CD4-positive, alpha-beta memory T cell (primary cell): ENCODE data around the gene MANF. TPM values are rescaled to one million over a fixed set of nuclear protein-coding genes. Genes with fewer than 3 reads are reported as not detected.

ENCODE experiments used
- CTCF ChIA-PET: fragments of 350-600 bp; sonication (Branson Sonifier 250); formaldehyde crosslinking; loops from one replicate; lab custom pipeline; 2021; ENCODE audit warnings: inconsistent platforms; ENCODE audit not compliant: partially characterized antibody; lab: Charles Lee
- POLR2A ChIA-PET: fragments of 350-600 bp; sonication (Branson Sonifier 250); formaldehyde crosslinking; loops from one replicate; lab custom pipeline; 2021; ENCODE audit not compliant: partially characterized antibody; lab: Charles Lee
- DNase-seq, 5 donors: peaks; one replicate each; pipeline versions ENCODE4 v3.0.0 to v3.0.0-alpha.2; 2020 to 2022; ENCODE audit warnings: mixed read lengths in 1 of 5
- H3K27ac ChIP-seq: one replicate; pipeline ENCODE4 v1.7.0; 2013; ENCODE audit warnings: low read depth, low read length
- H3K27me3 ChIP-seq: 2 replicates; pipeline ENCODE4 v1.7.0; 2013; ENCODE audit warnings: mild to moderate bottlenecking, low read length, moderate library complexity; ENCODE audit not compliant: insufficient read depth
- H3K36me3 ChIP-seq: 2 replicates; pipeline ENCODE4 v1.7.0; 2013; ENCODE audit warnings: mild to moderate bottlenecking, low read length, moderate library complexity; ENCODE audit not compliant: insufficient read depth
- H3K4me1 ChIP-seq: 2 replicates; pipeline ENCODE4 v1.7.0; 2013; ENCODE audit warnings: mild to moderate bottlenecking, low read length, moderate library complexity; ENCODE audit not compliant: insufficient read depth
- H3K4me3 ChIP-seq, 2 donors: one replicate each; pipeline ENCODE4 v1.7.0; 2013; ENCODE audit warnings: low read length in 2 of 2, mild to moderate bottlenecking in 1 of 2
- H3K9me3 ChIP-seq, 2 donors: one replicate each; pipeline ENCODE4 v1.7.0; 2013; ENCODE audit warnings: low read length in 2 of 2, control low read depth in 1 of 2; ENCODE audit not compliant: control insufficient read depth in 1 of 2
- H3K27ac Mint-ChIP-seq, 7 donors: one replicate each; pipeline ENCODE4 v1.8.0; 2020 to 2021; ENCODE audit warnings: mixed read lengths in 7 of 7, mild to moderate bottlenecking in 6 of 7, inconsistent platforms in 3 of 7, moderate library complexity in 3 of 7
- H3K27me3 Mint-ChIP-seq, 2 donors: one replicate each; pipeline ENCODE4 v1.8.0; 2020 to 2021; ENCODE audit warnings: mixed read lengths in 2 of 2
- H3K36me3 Mint-ChIP-seq, 2 donors: one replicate each; pipeline ENCODE4 v1.8.0; 2020 to 2021; ENCODE audit warnings: mixed read lengths in 2 of 2, inconsistent platforms in 1 of 2, mild to moderate bottlenecking in 1 of 2
- H3K4me1 Mint-ChIP-seq, 4 donors: one replicate each; pipeline ENCODE4 v1.8.0; 2020 to 2021; ENCODE audit warnings: mixed read lengths in 4 of 4, mild to moderate bottlenecking in 1 of 4
- H3K4me3 Mint-ChIP-seq, 8 donors: one replicate each; pipeline ENCODE4 v1.8.0; 2020 to 2021; ENCODE audit warnings: mixed read lengths in 8 of 8, mild to moderate bottlenecking in 7 of 8, moderate library complexity in 6 of 8, inconsistent platforms in 3 of 8
- H3K9me3 Mint-ChIP-seq, 8 donors: one replicate each; pipeline ENCODE4 v1.8.0; 2020 to 2021; ENCODE audit warnings: mixed read lengths in 8 of 8, mild to moderate bottlenecking in 5 of 8, inconsistent platforms in 3 of 8, moderate library complexity in 1 of 8
- intact Hi-C: fragments of 100-400 bp; cut with micrococcal nuclease; formaldehyde crosslinking; loops from one replicate; pipeline ENCODE4 v1.15.1; 2023
- polyA plus RNA-seq, 2 donors: library from polyadenylated mRNA; unstranded; fragments of 300-500 nt; fragmentation: Illumina TruSeq; gene quantifications; one replicate each; pipeline ENCODE4 v1.2.3, GENCODE V29; 2021
- total RNA-seq, 2 experiments: library from RNA; stranded (reverse); gene quantifications; one replicate each; pipeline ENCODE4 v1.2.3, GENCODE V29; 2021

The MANF gene
- total and polyA plus RNA-seq, 4 experiments from 2014 or later: 39.0 to 79.0 (median 69.4) TPM

DNA sequence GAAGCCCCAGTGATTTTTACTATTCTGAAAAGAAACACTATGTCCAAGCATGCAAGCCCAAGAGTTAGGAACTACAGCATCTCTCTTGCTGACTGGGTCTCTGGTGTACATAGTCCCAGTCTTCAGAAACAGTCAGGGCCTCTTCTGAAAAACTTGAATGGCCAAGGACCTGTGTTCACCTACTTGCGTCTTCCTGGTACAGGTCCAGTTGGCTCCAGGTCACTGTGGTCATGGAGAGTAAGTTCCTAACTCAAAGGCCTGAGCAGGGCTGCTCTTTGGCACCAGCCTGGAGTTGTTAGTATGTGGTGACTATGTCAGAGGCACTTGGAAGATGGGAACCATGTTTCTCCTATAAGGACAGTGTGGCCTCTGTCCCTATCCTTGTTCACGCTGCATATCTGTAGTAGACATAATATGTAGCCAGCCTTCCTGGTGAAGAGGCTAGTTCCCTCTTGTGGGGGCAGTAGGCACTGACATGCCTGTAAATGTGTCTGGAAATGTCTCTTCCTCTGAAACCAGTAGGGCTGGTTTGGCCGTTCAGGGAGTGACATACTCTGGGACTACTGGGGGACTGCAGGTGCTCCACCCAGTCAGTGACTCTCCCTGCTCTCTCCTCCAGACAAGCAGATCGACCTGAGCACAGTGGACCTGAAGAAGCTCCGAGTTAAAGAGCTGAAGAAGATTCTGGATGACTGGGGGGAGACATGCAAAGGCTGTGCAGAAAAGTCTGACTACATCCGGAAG lies 3.4 kb downstream of the MANF start:
- H3K27me3 Mint-ChIP-seq: no peaks in the 10 kb centered on the region
- Histone ChIP-seq H3K27ac (no peak overlapping the region), H3K4me3 (no peak overlapping the region), H3K9me3 (no peaks in the 10 kb centered on the region), H3K27me3 (no peaks in the 10 kb centered on the region), H3K4me1 (peaks cover 59% of the 10 kb centered on the region), H3K36me3 (peaks cover 17% of the 10 kb centered on the region)
- intact Hi-C loops: loop anchor here (1.0 to 5.0 kb wide), 2 partner anchors 46 to 416 kb away; no protein-coding TSS in a partner anchor
- POLR2A ChIA-PET: interaction anchor here (1.2 to 4.9 kb wide), 9 partner anchors 9 to 778 kb away, joined by 3 to 17 read pairs (median 8); partner anchors contain the start of genes DCAF1 and TEX264
- H3K4me1 Mint-ChIP-seq: peaks cover 32 to 81% (median 54%) of the 10 kb centered on the region in 4 donors
- no peak for DNase-seq
- peak overlapping the region in 3 of 7 donors; percentile 66 to 91 (median 76) for H3K27ac Mint-ChIP-seq
- CTCF ChIA-PET: interaction anchor here (1.1 to 5.0 kb wide), 29 partner anchors 9 to 1038 kb away, joined by 3 to 52 read pairs (median 6); partner anchors contain the start of genes C3orf18, CYB561D2, DCAF1 and MAPKAPK3
- peaks cover 17 to 58% of the 10 kb centered on the region in 2 donors for H3K36me3 Mint-ChIP-seq
- H3K4me3 Mint-ChIP-seq: peak overlapping the region in 2 of 8 donors; percentile 27 to 29
- H3K9me3 Mint-ChIP-seq: no peaks in the 10 kb centered on the region

DNA sequence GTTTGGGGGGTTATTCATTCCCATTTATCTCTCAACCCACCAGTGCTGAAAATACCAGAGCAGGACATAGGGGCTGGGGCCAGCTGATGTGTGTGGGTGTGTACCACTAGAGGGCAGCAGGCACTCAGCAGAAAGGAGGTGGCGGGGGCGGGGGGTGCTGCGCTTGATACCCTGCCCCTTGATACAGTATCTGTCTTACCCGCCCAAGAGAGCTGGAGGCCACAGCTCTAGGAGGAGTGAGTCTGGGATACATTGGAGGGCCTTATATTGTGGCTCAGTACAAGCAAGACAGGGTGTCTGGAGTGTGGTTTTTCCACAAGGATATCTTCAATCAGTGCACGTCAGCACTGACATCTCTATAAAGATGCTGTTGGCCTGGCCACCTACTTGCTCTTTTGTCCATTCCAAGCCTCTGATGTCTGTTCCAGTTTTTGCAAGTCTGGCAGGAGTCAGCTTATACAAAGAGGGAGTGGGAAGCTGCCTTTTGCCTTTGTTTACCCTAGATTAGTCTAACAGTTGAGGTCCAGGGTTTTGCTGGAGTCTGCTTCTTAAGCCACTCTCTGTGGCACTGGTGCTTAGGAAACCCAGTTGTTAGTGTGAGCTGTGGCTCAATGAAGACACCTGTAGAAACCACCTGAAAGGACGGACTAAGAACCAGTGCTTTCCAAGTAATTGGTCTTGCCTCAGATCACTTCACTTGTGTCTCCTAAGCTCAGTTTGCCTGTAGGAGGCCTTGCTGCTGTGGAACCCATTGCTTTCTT lies 4.5 kb downstream of the MANF start:
- Mint-ChIP-seq H3K27ac (peak overlapping the region; percentile 67 to 91 (median 79)), H3K4me1 (peaks cover 32 to 80% (median 57%) of the 10 kb centered on the region in 4 donors), H3K36me3 (peaks cover 26 to 65% of the 10 kb centered on the region in 2 donors), H3K27me3 (no peaks in the 10 kb centered on the region), H3K4me3 (peak overlapping the region in 3 of 8 donors; percentile 24 to 66 (median 35)), H3K9me3 (no peaks in the 10 kb centered on the region)
- Histone ChIP-seq H3K4me1 (peaks cover 60% of the 10 kb centered on the region), H3K36me3 (peaks cover 28% of the 10 kb centered on the region), H3K9me3 (no peaks in the 10 kb centered on the region), H3K27ac (peak overlapping the region; percentile 22), H3K4me3 (no peak overlapping the region), H3K27me3 (no peaks in the 10 kb centered on the region)
- POLR2A ChIA-PET: interaction anchor here (0.7 to 2.5 kb wide), 16 partner anchors 20 to 1449 kb away, joined by 3 to 13 read pairs (median 4); partner anchors contain the start of genes CISH, DCAF1, HYAL3 and NAA80
- CTCF ChIA-PET: interaction anchor here (0.7 to 5.0 kb wide), 34 partner anchors 10 to 1039 kb away, joined by 3 to 52 read pairs (median 6); partner anchors contain the start of genes C3orf18, CISH, CYB561D2 and DCAF1
- intact Hi-C loops: loop anchor here (1.0 to 5.0 kb wide), 2 partner anchors 45 to 417 kb away; no protein-coding TSS in a partner anchor
- DNase-seq: peak; percentile 53 to 63 (median 56)

- Histone ChIP-seq H3K4me1 (peaks cover 69% of the 10 kb centered on the region), H3K36me3 (peaks cover 37% of the 10 kb centered on the region), H3K4me3 (peak overlapping the region; percentile 57), H3K27ac (peak overlapping the region; percentile 79), H3K9me3 (no peaks in the 10 kb centered on the region), H3K27me3 (no peaks in the 10 kb centered on the region)
- DNase-seq: no peak
- peaks cover 38 to 82% (median 62%) of the 10 kb centered on the region in 4 donors for H3K4me1 Mint-ChIP-seq
- CTCF ChIA-PET: interaction anchor here (0.6 to 5.0 kb wide), 33 partner anchors 9 to 1040 kb away, joined by 3 to 52 read pairs (median 5); partner anchors contain the start of genes C3orf18, CISH, CYB561D2 and DCAF1
- peak overlapping the region; percentile 52 to 91 (median 86) for H3K27ac Mint-ChIP-seq
- peaks cover 33 to 67% of the 10 kb centered on the region in 2 donors for H3K36me3 Mint-ChIP-seq
- H3K27me3 Mint-ChIP-seq: no peaks in the 10 kb centered on the region
- H3K9me3 Mint-ChIP-seq: no peaks in the 10 kb centered on the region
- POLR2A ChIA-PET: interaction anchor here (0.6 to 2.5 kb wide), 15 partner anchors 19 to 1450 kb away, joined by 3 to 13 read pairs (median 4); partner anchors contain the start of genes CISH, DCAF1 and RASSF1
- intact Hi-C loops: loop anchor here (1.0 kb wide), 3 partner anchors 109 to 292 kb away; partner anchors contain the start of gene TEX264
- H3K4me3 Mint-ChIP-seq: peak overlapping the region; percentile 48 to 82 (median 71)
These were observed 5.4 kb downstream of the MANF start for GRCh38 chr3:51390246-51391074.

GRCh38 chr3:51391075-51391565 lies 6.0 kb downstream of the MANF start, which contains the start of gene RBM15B:
RBM15B (plus strand) TSS chr3:51391285; CDS start chr3:51391400, 115 bp downstream.
- Mint-ChIP-seq H3K36me3 (peaks cover 33 to 63% of the 10 kb centered on the region in 2 donors), H3K4me1 (peaks cover 33 to 81% (median 61%) of the 10 kb centered on the region in 4 donors)

DNA sequence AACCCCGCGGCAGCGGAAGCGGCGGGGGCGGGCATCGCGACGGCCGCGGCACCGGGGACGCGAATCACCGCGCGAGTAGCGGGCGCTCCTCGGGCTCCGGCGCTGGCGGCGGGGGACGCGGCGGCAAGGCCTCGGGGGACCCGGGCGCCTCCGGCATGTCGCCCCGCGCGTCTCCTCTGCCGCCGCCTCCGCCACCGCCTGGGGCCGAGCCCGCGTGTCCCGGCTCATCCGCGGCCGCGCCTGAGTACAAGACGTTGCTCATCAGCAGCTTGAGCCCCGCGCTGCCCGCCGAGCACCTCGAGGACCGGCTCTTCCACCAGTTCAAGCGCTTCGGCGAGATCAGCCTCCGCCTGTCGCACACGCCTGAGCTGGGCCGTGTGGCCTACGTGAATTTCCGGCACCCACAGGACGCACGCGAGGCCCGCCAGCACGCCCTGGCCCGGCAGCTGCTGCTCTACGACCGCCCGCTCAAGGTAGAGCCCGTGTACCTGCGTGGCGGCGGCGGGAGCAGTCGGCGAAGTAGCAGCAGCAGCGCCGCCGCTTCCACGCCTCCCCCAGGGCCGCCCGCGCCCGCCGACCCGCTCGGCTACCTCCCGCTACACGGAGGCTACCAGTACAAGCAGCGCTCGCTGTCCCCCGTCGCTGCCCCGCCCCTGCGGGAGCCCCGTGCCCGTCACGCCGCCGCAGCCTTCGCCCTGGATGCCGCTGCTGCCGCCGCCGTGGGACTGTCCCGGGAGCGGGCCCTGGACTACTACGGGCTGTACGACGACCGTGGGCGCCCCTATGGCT lies 6.7 kb downstream of the MANF start:
- H3K27me3 Mint-ChIP-seq: no peaks in the 10 kb centered on the region
- intact Hi-C loops: loop anchor here (1.0 kb wide), 3 partner anchors 108 to 291 kb away; partner anchors contain the start of gene TEX264
- Histone ChIP-seq H3K4me1 (peaks cover 69% of the 10 kb centered on the region), H3K36me3 (peaks cover 47% of the 10 kb centered on the region), H3K27ac (peak overlapping the region; percentile 79), H3K9me3 (no peaks in the 10 kb centered on the region), H3K4me3 (peak overlapping the region in 1 of 2 donors; percentile 57), H3K27me3 (no peaks in the 10 kb centered on the region)
- H3K36me3 Mint-ChIP-seq: peaks cover 40 to 63% of the 10 kb centered on the region in 2 donors
- peak overlapping the region; percentile 88 to 97 (median 95) for H3K27ac Mint-ChIP-seq
- no peaks in the 10 kb centered on the region for H3K9me3 Mint-ChIP-seq
- CTCF ChIA-PET: interaction anchor here (1.0 to 5.0 kb wide), 4 partner anchors 42 to 366 kb away, joined by 3 to 52 read pairs (median 10); partner anchors contain the start of gene DCAF1
- POLR2A ChIA-PET: interaction anchor here (0.7 to 2.3 kb wide), 6 partner anchors 10 to 284 kb away, joined by 3 to 14 read pairs (median 4); partner anchors contain the start of gene DCAF1
- peaks cover 34 to 81% (median 63%) of the 10 kb centered on the region in 4 donors for H3K4me1 Mint-ChIP-seq
- H3K4me3 Mint-ChIP-seq: peak overlapping the region; percentile 76 to 91 (median 83)
- DNase-seq: peak; percentile 66 to 74 (median 71)

More at GRCh38 chr3:51391075-51391565, 6.0 kb downstream of the MANF start, which contains the start of gene RBM15B:
- Mint-ChIP-seq H3K4me3 (peak within 1 kb of the TSS; percentile 76 to 91 (median 83)), H3K27me3 (no peaks in the 10 kb centered on the region), H3K27ac (peak within 1 kb of the TSS; percentile 89 to 97 (median 95)), H3K9me3 (no peaks in the 10 kb centered on the region)
- intact Hi-C loops: loop anchor here (1.0 kb wide), 3 partner anchors 108 to 291 kb away; partner anchors contain the start of gene TEX264
- Histone ChIP-seq H3K9me3 (no peaks in the 10 kb centered on the region), H3K27me3 (no peaks in the 10 kb centered on the region), H3K4me3 (peak within 1 kb of the TSS; percentile 57), H3K27ac (peak within 1 kb of the TSS; percentile 79), H3K4me1 (peaks cover 69% of the 10 kb centered on the region), H3K36me3 (peaks cover 43% of the 10 kb centered on the region)
- CTCF ChIA-PET: interaction anchor here (0.6 to 5.0 kb wide), 15 partner anchors 8 to 1034 kb away, joined by 3 to 52 read pairs (median 16); partner anchors contain the start of genes DCAF1 and MAPKAPK3
- POLR2A ChIA-PET: interaction anchor here (0.6 to 2.5 kb wide), 8 partner anchors 11 to 291 kb away, joined by 3 to 14 read pairs (median 6); partner anchors contain the start of gene DCAF1
- DNase-seq: peak; percentile 96 to 98 (median 97)
